Astrocyte (in vitro differentiated cells and primary cell): ENCODE measurements around the gene FAAH. TPM values are rescaled to one million over a fixed set of nuclear protein-coding genes. Genes with fewer than 3 reads are reported as not detected.

Source experiments
- DNase-seq: peaks from one replicate; pipeline ENCODE4 v3.0.0-alpha.2; 2010; ENCODE audit warnings: low read depth
- FAIRE-seq: peaks from 2 replicates; lab custom pipeline; 2011; peaks lifted over from hg19 to GRCh38; lab: Jason Lieb, UNC
- H2AFZ ChIP-seq: 2 replicates; pipeline ENCODE4 v1.6.0; 2012; ENCODE audit warnings: low read depth, low read length, inconsistent platforms
- H3K27ac ChIP-seq: 2 replicates; pipeline ENCODE4 v1.5.1; 2011; ENCODE audit warnings: low read depth, low read length, inconsistent platforms
- H3K27me3 ChIP-seq: 2 replicates; pipeline ENCODE4 v1.6.0; 2011; ENCODE audit warnings: low read length, inconsistent platforms; ENCODE audit not compliant: insufficient read depth
- H3K36me3 ChIP-seq: 2 replicates; pipeline ENCODE4 v1.5.1; 2011; ENCODE audit warnings: low read length, inconsistent platforms; ENCODE audit not compliant: insufficient read depth
- H3K4me1 ChIP-seq: 2 replicates; pipeline ENCODE4 v1.5.1; 2011; ENCODE audit warnings: low read length, inconsistent platforms; ENCODE audit not compliant: insufficient read depth
- H3K4me2 ChIP-seq: 2 replicates; pipeline ENCODE4 v1.6.0; 2012; ENCODE audit warnings: low read length, inconsistent platforms
- H3K4me3 ChIP-seq: 2 replicates; pipeline ENCODE4 v1.5.1; 2011; ENCODE audit warnings: low read depth, mild to moderate bottlenecking, low read length, inconsistent platforms; ENCODE audit not compliant: insufficient read depth
- H3K79me2 ChIP-seq: 2 replicates; pipeline ENCODE4 v1.6.0; 2012; ENCODE audit warnings: mild to moderate bottlenecking, low read length, inconsistent platforms; ENCODE audit not compliant: insufficient read depth
- H3K9ac ChIP-seq: 2 replicates; pipeline ENCODE4 v1.6.0; 2012; ENCODE audit warnings: mild to moderate bottlenecking, low read length, inconsistent platforms
- H3K9me3 ChIP-seq: 2 replicates; pipeline ENCODE4 v1.5.1; 2012; ENCODE audit warnings: low read depth, mild to moderate bottlenecking, low read length, inconsistent platforms; ENCODE audit not compliant: insufficient read depth
- H4K20me1 ChIP-seq: 2 replicates; pipeline ENCODE4 v1.6.0; 2012; ENCODE audit warnings: low read length, inconsistent platforms; ENCODE audit not compliant: insufficient read depth
- H3K27ac Mint-ChIP-seq: one replicate; pipeline ENCODE4 v1.8.0; 2021; ENCODE audit warnings: mild to moderate bottlenecking, mixed read lengths; ENCODE audit not compliant: unreplicated experiment
- H3K27me3 Mint-ChIP-seq: one replicate; pipeline ENCODE4 v1.8.0; 2021; ENCODE audit warnings: low read depth, mixed read lengths; ENCODE audit not compliant: unreplicated experiment
- H3K36me3 Mint-ChIP-seq: one replicate; pipeline ENCODE4 v1.8.0; 2021; ENCODE audit warnings: low read depth, mixed read lengths; ENCODE audit not compliant: unreplicated experiment
- H3K4me1 Mint-ChIP-seq: one replicate; pipeline ENCODE4 v1.8.0; 2021; ENCODE audit warnings: low read depth, mixed read lengths; ENCODE audit not compliant: unreplicated experiment
- H3K4me3 Mint-ChIP-seq: one replicate; pipeline ENCODE4 v1.8.0; 2021; ENCODE audit warnings: mild to moderate bottlenecking, moderate library complexity, mixed read lengths; ENCODE audit not compliant: unreplicated experiment
- H3K9me3 Mint-ChIP-seq: one replicate; pipeline ENCODE4 v1.8.0; 2021; ENCODE audit warnings: mild to moderate bottlenecking, mixed read lengths; ENCODE audit not compliant: unreplicated experiment
- CTCF ChIP-seq: IDR thresholded peaks from 2 replicates; pipeline ENCODE4 v1.5.1; 2011; ENCODE audit warnings: low read depth, mild to moderate bottlenecking, inconsistent platforms, low read length, moderate library complexity; ENCODE audit not compliant: insufficient read depth
- EZH2 ChIP-seq: IDR thresholded peaks from 2 replicates; pipeline ENCODE4 v1.6.1; 2012; ENCODE audit warnings: mild to moderate bottlenecking, low read length, inconsistent platforms; ENCODE audit not compliant: insufficient read depth
- total RNA-seq: library from RNA; stranded (reverse); gene quantifications from 2 replicates; pipeline ENCODE4 v1.2.1, GENCODE V29; 2021

Gene FAAH
- total RNA-seq, 1 donor from 2014 or later, result 1.9 TPM

GRCh38 chr1:46379996-46380395 is 14.1 kb upstream of the FAAH start:
- no peak for DNase-seq
- Histone ChIP-seq H3K9ac (no peak overlapping the region), H3K4me2 (no peak overlapping the region), H3K27ac (no peak overlapping the region), H4K20me1 (no peaks in the 10 kb centered on the region), H3K79me2 (no peaks in the 10 kb centered on the region), H3K4me1 (no peaks in the 10 kb centered on the region), H3K27me3 (no peaks in the 10 kb centered on the region), H3K36me3 (no peaks in the 10 kb centered on the region), H3K4me3 (no peak overlapping the region), H2AFZ (no peak overlapping the region), H3K9me3 (no peaks in the 10 kb centered on the region)
- H3K27ac Mint-ChIP-seq, result no peak overlapping the region
- H3K36me3 Mint-ChIP-seq, result peaks cover 6% of the 10 kb centered on the region
- TF ChIP-seq CTCF, result no peak
- TF ChIP-seq EZH2, result no peak
- no peaks in the 10 kb centered on the region for H3K27me3 Mint-ChIP-seq
- no peaks in the 10 kb centered on the region for H3K4me1 Mint-ChIP-seq
- H3K4me3 Mint-ChIP-seq, result no peak overlapping the region
- H3K9me3 Mint-ChIP-seq, result peaks cover 7% of the 10 kb centered on the region
- FAIRE-seq, result no peak

- FAIRE-seq, result no peak
Measured at GRCh38 chr1:46380508-46380907, 13.6 kb upstream of the FAAH start.

More at GRCh38 chr1:46380508-46380907, 13.6 kb upstream of the FAAH start:
- Mint-ChIP-seq H3K27ac (no peak overlapping the region), H3K36me3 (peaks cover 6% of the 10 kb centered on the region), H3K4me3 (no peak overlapping the region), H3K4me1 (no peaks in the 10 kb centered on the region), H3K27me3 (no peaks in the 10 kb centered on the region), H3K9me3 (peaks cover 7% of the 10 kb centered on the region)
- no peak overlapping the region for H3K4me3 ChIP-seq
- no peaks in the 10 kb centered on the region for H3K9me3 ChIP-seq
- no peak overlapping the region for H3K9ac ChIP-seq
- no peaks in the 10 kb centered on the region for H4K20me1 ChIP-seq
- H2AFZ ChIP-seq, result no peak overlapping the region
- H3K27ac ChIP-seq, result no peak overlapping the region
- TF ChIP-seq EZH2 (no peak), CTCF (no peak)
- no peaks in the 10 kb centered on the region for H3K79me2 ChIP-seq
- H3K27me3 ChIP-seq, result no peaks in the 10 kb centered on the region
- H3K36me3 ChIP-seq, result no peaks in the 10 kb centered on the region
- no peak for DNase-seq
- no peak overlapping the region for H3K4me2 ChIP-seq
- no peaks in the 10 kb centered on the region for H3K4me1 ChIP-seq
